ENCODE measurements around the gene DHX58. TPM values are rescaled to one million over a fixed set of nuclear protein-coding genes. Genes with fewer than 3 reads are reported as not detected.

DHX58 gene
- total and polyA plus RNA-seq, 2 donors (not counting 3 experiments of a cell fraction or from before 2014, with no cell fraction given): 3.1 to 9.0 TPM

GRCh38 chr17:42132941-42133340 lies 20.4 kb upstream of the DHX58 start:
- Histone ChIP-seq H4K20me1 (replicated peaks; ENCODE audit: control insufficient read depth, extremely low read depth, insufficient read depth, low read length) (no peaks in the 10 kb centered on the region), H3K36me3 (ENCODE audit: control insufficient read depth in 2 of 2, extremely low read depth in 1 of 2, insufficient read depth in 2 of 2, low read length in 2 of 2) (peaks cover 17 to 23% of the 10 kb centered on the region in 2 experiments), H3K79me2 (ENCODE audit: control insufficient read depth, insufficient read depth, low read length) (peaks cover 79% of the 10 kb centered on the region), H2AFZ (ENCODE audit: low read depth, low read length) (no peak overlapping the region), H3K9me3 (replicated peaks; ENCODE audit: control insufficient read depth, insufficient read depth, low read length) (no peaks in the 10 kb centered on the region), H3K4me3 (replicated peaks in 1 of 3; ENCODE audit: insufficient read depth in 1 of 3, low read depth in 1 of 3, low read length in 3 of 3) (peak overlapping the region in 1 of 3 experiments; percentile 44), H3K4me1 (ENCODE audit: control insufficient read depth, extremely low read depth, insufficient read depth, low read length) (peaks cover 79% of the 10 kb centered on the region), H3K9me1 (replicated peaks; ENCODE audit: control insufficient read depth, extremely low read depth, insufficient read depth, low read length) (no peaks in the 10 kb centered on the region), H3K9ac (replicated peaks; ENCODE audit: extremely low read depth, insufficient read depth, low read length) (no peak overlapping the region), H3K4me2 (ENCODE audit: insufficient read depth, low read length) (peak overlapping the region; percentile 83), H3K27ac (ENCODE audit: insufficient read depth, low read depth, low read length) (peak overlapping the region; percentile 71), H3K27me3 (ENCODE audit: control insufficient read depth in 2 of 2, insufficient read depth in 2 of 2, low read length in 2 of 2) (no peaks in the 10 kb centered on the region)
- no TSS peak for BruUV-seq (replicated peaks)
- dilution Hi-C loops (cut with MboI; ENCODE audit: extremely low pct_ligation_motif_present, low sequenced_read_pairs): no loop called here
- ChIA-PET POLR2A (interaction anchor here (0.6 kb wide), 1 partner anchor 187 kb away, joined by 3 read pairs; no protein-coding TSS in a partner anchor), CTCF (interaction anchor here (1.0 to 1.9 kb wide), 5 partner anchors 10 to 65 kb away, joined by 3 to 12 read pairs (median 3); partner anchors contain the start of genes KAT2A and KCNH4)
- FAIRE-seq (peak; percentile 88), DNase-seq (ENCODE audit: low read depth, low spot score) (peak; percentile 48)
- no peak for TF ChIP-seq FOS (IDR thresholded peaks at IDR 0.05; ENCODE audit: borderline replicate concordance, insufficient read depth, low read length)
- intact Hi-C loops (cut with micrococcal nuclease): loop anchor here (1.0 to 10.0 kb wide), 4 partner anchors 21 to 392 kb away; partner anchors contain the start of genes RAB5C and STAT5B

DNA sequence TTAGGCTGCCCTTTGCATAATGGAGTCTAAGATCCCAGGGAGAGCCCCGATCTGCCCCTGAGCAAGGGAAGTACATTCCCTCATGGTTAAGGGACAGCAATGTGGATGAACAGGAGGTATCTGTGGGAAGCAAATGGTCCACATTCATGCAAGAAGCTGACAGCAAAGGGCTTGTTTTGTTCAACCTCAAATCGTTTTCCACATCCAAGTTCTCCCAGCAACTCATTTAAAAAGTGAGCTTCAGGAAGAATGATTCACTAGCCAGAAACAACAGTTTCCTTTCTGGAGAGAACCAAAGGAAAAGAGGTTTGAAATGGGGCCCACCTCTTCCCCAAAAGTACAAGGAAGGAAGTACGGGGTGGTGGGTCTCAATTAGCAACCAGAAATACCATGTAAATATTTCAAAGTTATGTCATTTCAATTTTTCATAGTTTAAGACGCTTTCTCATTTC lies 19.5 kb upstream of the DHX58 start:
- Histone ChIP-seq H3K36me3 (ENCODE audit: control insufficient read depth in 2 of 2, extremely low read depth in 1 of 2, insufficient read depth in 2 of 2, low read length in 2 of 2) (peaks cover 17 to 27% of the 10 kb centered on the region in 2 experiments), H3K27me3 (ENCODE audit: control insufficient read depth in 2 of 2, insufficient read depth in 2 of 2, low read length in 2 of 2) (no peaks in the 10 kb centered on the region), H3K79me2 (ENCODE audit: control insufficient read depth, insufficient read depth, low read length) (peaks cover 71% of the 10 kb centered on the region), H2AFZ (ENCODE audit: low read depth, low read length) (no peak overlapping the region), H3K4me2 (ENCODE audit: insufficient read depth, low read length) (peak overlapping the region; percentile 83), H3K4me1 (ENCODE audit: control insufficient read depth, extremely low read depth, insufficient read depth, low read length) (peaks cover 79% of the 10 kb centered on the region), H3K9me1 (replicated peaks; ENCODE audit: control insufficient read depth, extremely low read depth, insufficient read depth, low read length) (no peaks in the 10 kb centered on the region), H3K27ac (ENCODE audit: insufficient read depth, low read depth, low read length) (peak overlapping the region; percentile 71), H3K9me3 (replicated peaks; ENCODE audit: control insufficient read depth, insufficient read depth, low read length) (no peaks in the 10 kb centered on the region), H4K20me1 (replicated peaks; ENCODE audit: control insufficient read depth, extremely low read depth, insufficient read depth, low read length) (no peaks in the 10 kb centered on the region), H3K9ac (replicated peaks; ENCODE audit: extremely low read depth, insufficient read depth, low read length) (peak overlapping the region; percentile 48), H3K4me3 (replicated peaks in 1 of 3; ENCODE audit: insufficient read depth in 1 of 3, low read depth in 1 of 3, low read length in 3 of 3) (peak overlapping the region in 1 of 3 experiments; percentile 44)
- intact Hi-C loops (cut with micrococcal nuclease): loop anchor here (1.0 to 10.0 kb wide), 4 partner anchors 22 to 393 kb away; partner anchors contain the start of genes RAB5C and STAT5B
- TF ChIP-seq, protein P1, sequence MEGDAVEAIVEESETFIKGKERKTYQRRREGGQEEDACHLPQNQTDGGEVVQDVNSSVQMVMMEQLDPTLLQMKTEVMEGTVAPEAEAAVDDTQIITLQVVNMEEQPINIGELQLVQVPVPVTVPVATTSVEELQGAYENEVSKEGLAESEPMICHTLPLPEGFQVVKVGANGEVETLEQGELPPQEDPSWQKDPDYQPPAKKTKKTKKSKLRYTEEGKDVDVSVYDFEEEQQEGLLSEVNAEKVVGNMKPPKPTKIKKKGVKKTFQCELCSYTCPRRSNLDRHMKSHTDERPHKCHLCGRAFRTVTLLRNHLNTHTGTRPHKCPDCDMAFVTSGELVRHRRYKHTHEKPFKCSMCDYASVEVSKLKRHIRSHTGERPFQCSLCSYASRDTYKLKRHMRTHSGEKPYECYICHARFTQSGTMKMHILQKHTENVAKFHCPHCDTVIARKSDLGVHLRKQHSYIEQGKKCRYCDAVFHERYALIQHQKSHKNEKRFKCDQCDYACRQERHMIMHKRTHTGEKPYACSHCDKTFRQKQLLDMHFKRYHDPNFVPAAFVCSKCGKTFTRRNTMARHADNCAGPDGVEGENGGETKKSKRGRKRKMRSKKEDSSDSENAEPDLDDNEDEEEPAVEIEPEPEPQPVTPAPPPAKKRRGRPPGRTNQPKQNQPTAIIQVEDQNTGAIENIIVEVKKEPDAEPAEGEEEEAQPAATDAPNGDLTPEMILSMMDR (IDR thresholded peaks at IDR 0.05; ENCODE audit: extremely low read depth in 1 of 2, insufficient read depth in 1 of 2, low read depth in 1 of 2, low read length in 2 of 2): no peak
- no peak for TF ChIP-seq EZH2 (IDR thresholded peaks at IDR 0.05; ENCODE audit: borderline replicate concordance, low read depth, low read length, severe bottlenecking)
- TF ChIP-seq POLR2A (IDR thresholded peaks at IDR 0.05; ENCODE audit: low read depth, low read length): no peak
- TF ChIP-seq MYC (IDR thresholded peaks at IDR 0.05; ENCODE audit: low read depth, low read length): no peak
- peak; percentile 82 for TF ChIP-seq JUN (IDR thresholded peaks at IDR 0.05; ENCODE audit: borderline replicate concordance, insufficient read depth, insufficient read length, low read depth)
- TF ChIP-seq FOS (IDR thresholded peaks at IDR 0.05; ENCODE audit: borderline replicate concordance, insufficient read depth, low read length): peak; percentile 90
- TF ChIP-seq MAX (IDR thresholded peaks at IDR 0.05; ENCODE audit: insufficient read depth, insufficient read length): no peak
- TF ChIP-seq POLR2AphosphoS5 (IDR thresholded peaks at IDR 0.05; ENCODE audit: insufficient read depth, low read depth, low read length): no peak
- ChIA-PET POLR2A (no interaction called here), CTCF (interaction anchor here (0.9 to 1.9 kb wide), 9 partner anchors 11 to 90 kb away, joined by 3 to 12 read pairs (median 4); partner anchors contain the start of gene KCNH4)
- no TSS peak for BruUV-seq (replicated peaks)
- dilution Hi-C loops (cut with MboI; ENCODE audit: extremely low pct_ligation_motif_present, low sequenced_read_pairs): no loop called here
- peak; percentile 85 for DNase-seq (ENCODE audit: low read depth, low spot score)
- peak; percentile 97 for FAIRE-seq

All from endothelial cell of umbilical vein (primary cell).